PC-3 (cell line): ENCODE measurements around the gene LENG1. TPM values are rescaled to one million over a fixed set of nuclear protein-coding genes. Genes with fewer than 3 reads are reported as not detected.
A peak's percentile ranks its signal among the peaks of the same experiment; 100 is the strongest.

Experiments used
- ATAC-seq: fragments of 200-7000 bp; cut with Tn5 transposase; 2 replicates; pipeline ENCODE4 v1.9.1; 2020; ENCODE audit warnings: mild to moderate bottlenecking, moderate library complexity
- BruUV-seq: library from RNA; stranded (reverse); fragments of 400-500 nt; replicated peaks from 2 replicates; lab custom pipeline; 2021; lab: Mats Ljungman, UMichigan
- CTCF ChIA-PET: fragments of 300-600 bp; sonication (Branson Sonifier 250); formaldehyde crosslinking; loops from one replicate; lab custom pipeline; 2022; ENCODE audit warnings: antibody characterized with exemption; lab: Charles Lee
- POLR2A ChIA-PET: fragments of 300-600 bp; sonication (Branson Sonifier 250); formaldehyde crosslinking; loops from one replicate; lab custom pipeline; 2022; ENCODE audit warnings: antibody characterized with exemption; ENCODE audit not compliant: unreplicated experiment; lab: Charles Lee
- DNase-seq: peaks from one replicate; pipeline ENCODE4 v3.0.0-alpha.2; 2015
- H2AFZ ChIP-seq: fragments of 300-600 bp; sonication (generic); 2 replicates; pipeline ENCODE4 v1.6.0; 2016; ENCODE audit warnings: antibody characterized with exemption, low read length
- H3F3A ChIP-seq: fragments of 300-600 bp; sonication (generic); one replicate; pipeline ENCODE4 v1.6.0; 2017; ENCODE audit warnings: antibody characterized with exemption, low read length, control low read depth, mild to moderate bottlenecking; ENCODE audit not compliant: unreplicated experiment
- H3K27ac ChIP-seq: fragments of 300-600 bp; sonication (generic); 2 replicates; pipeline ENCODE4 v1.5.1; 2016; ENCODE audit warnings: mild to moderate bottlenecking, low read length
- H3K27me3 ChIP-seq: fragments of 300-600 bp; sonication (generic); 2 replicates; pipeline ENCODE4 v1.6.1; 2016; ENCODE audit warnings: low read length, mixed read lengths
- H3K36me3 ChIP-seq: fragments of 300-600 bp; sonication (generic); 2 replicates; pipeline ENCODE4 v1.6.1; 2016; ENCODE audit warnings: low read depth, mixed run types, low read length, mixed read lengths
- H3K4me1 ChIP-seq: fragments of 300-600 bp; sonication (generic); 2 replicates; pipeline ENCODE4 v1.5.1; 2016; ENCODE audit warnings: low read length; ENCODE audit not compliant: insufficient read depth
- H3K4me2 ChIP-seq: fragments of 300-600 bp; sonication (generic); 2 replicates; pipeline ENCODE4 v1.6.0; 2016; ENCODE audit warnings: low read length
- H3K4me3 ChIP-seq: fragments of 300-600 bp; sonication (generic); 2 replicates; pipeline ENCODE4 v1.5.1; 2016; ENCODE audit warnings: mild to moderate bottlenecking, low read length, mixed read lengths
- H3K79me2 ChIP-seq: fragments of 300-600 bp; sonication (generic); 2 replicates; pipeline ENCODE4 v1.6.1; 2017; ENCODE audit warnings: low read length, mixed read lengths
- H3K9ac ChIP-seq: fragments of 300-600 bp; sonication (generic); 2 replicates; pipeline ENCODE4 v1.6.0; 2016; ENCODE audit warnings: mild to moderate bottlenecking, low read length
- H3K9me2 ChIP-seq: fragments of 300-600 bp; sonication (generic); replicated peaks from 2 replicates; pipeline ENCODE4 v1.6.1; 2016; ENCODE audit warnings: mixed run types, low read length, mixed read lengths
- H3K9me3 ChIP-seq: fragments of 300-600 bp; sonication (generic); 2 replicates; pipeline ENCODE4 v1.6.1; 2016; ENCODE audit warnings: low read length, mixed read lengths
- H4K20me1 ChIP-seq: fragments of 300-600 bp; sonication (generic); 2 replicates; pipeline ENCODE4 v1.6.1; 2016; ENCODE audit warnings: low read length, mixed read lengths
- CTCF ChIP-seq: fragments of 300-600 bp; sonication (generic); conservative IDR thresholded peaks from 2 replicates; pipeline ENCODE4 v1.5.1; 2017; ENCODE audit warnings: antibody characterized with exemption, low read depth, mild to moderate bottlenecking, low read length
- EZH2 ChIP-seq: fragments of 300-600 bp; sonication (generic); IDR thresholded peaks from one replicate; pipeline ENCODE4 v1.6.1; 2017; ENCODE audit warnings: antibody characterized with exemption, mild to moderate bottlenecking, low read length; ENCODE audit not compliant: unreplicated experiment
- EZH2phosphoT487 ChIP-seq: fragments of 300-600 bp; sonication (generic); IDR thresholded peaks from 2 replicates; pipeline ENCODE4 v1.6.1; 2018; ENCODE audit warnings: mild to moderate bottlenecking, antibody characterized with exemption, low read length, borderline replicate concordance
- intact Hi-C: fragments of 100-400 bp; cut with micrococcal nuclease; formaldehyde crosslinking; loops from 2 replicates; pipeline ENCODE4 v1.9.0; 2023
- total RNA-seq: library from RNA; depleted of rRNA; stranded (reverse); fragments of >200 nt; gene quantifications from 2 replicates; pipeline ENCODE4 v1.2.3, GENCODE V29; 2014

The LENG1 gene
- total RNA-seq, 1 experiment from 2014 or later: 13.6 TPM

- BruUV-seq: no TSS peak
- no peak overlapping the region for H3K27ac ChIP-seq
- no peak for TF ChIP-seq CTCF
- TF ChIP-seq EZH2phosphoT487: no peak
- TF ChIP-seq EZH2: no peak
- H2AFZ ChIP-seq: no peak overlapping the region
- H3K4me3 ChIP-seq: peak overlapping the region; percentile 96
- DNase-seq: no peak
- ChIA-PET POLR2A (interaction anchor here (0.7 kb wide), 1 partner anchor 8 kb away, joined by 3 read pairs; no protein-coding TSS in a partner anchor), CTCF (no interaction called here)
- peaks cover 60% of the 10 kb centered on the region for H3K36me3 ChIP-seq
- H3K9me2 ChIP-seq: no peaks in the 10 kb centered on the region
- intact Hi-C loops: loop anchor here (5.0 kb wide), 1 partner anchor 40 kb away; no protein-coding TSS in a partner anchor
- H3K4me2 ChIP-seq: peak overlapping the region; percentile 93
- H3F3A ChIP-seq: peaks cover 32% of the 10 kb centered on the region
- no peaks in the 10 kb centered on the region for H3K9me3 ChIP-seq
- peak overlapping the region; percentile 98 for H3K9ac ChIP-seq
- peaks cover 40% of the 10 kb centered on the region for H3K4me1 ChIP-seq
- H3K27me3 ChIP-seq: no peaks in the 10 kb centered on the region
- ATAC-seq: no peak
- peaks cover 61% of the 10 kb centered on the region for H4K20me1 ChIP-seq
- H3K79me2 ChIP-seq: peaks cover 72% of the 10 kb centered on the region
Measured at GRCh38 chr19:54201980-54202379, 42.5 kb upstream of the LENG1 start.

GRCh38 chr19:54201172-54201701, 41.7 kb upstream of the LENG1 start:
- ATAC-seq (no peak), DNase-seq (peak; percentile 2)
- POLR2A ChIA-PET: interaction anchor here (0.6 to 0.9 kb wide), 5 partner anchors 9 to 532 kb away, joined by 3 to 22 read pairs (median 4); partner anchors contain the start of genes CNOT3, MBOAT7 and TSEN34
- CTCF ChIA-PET: interaction anchor here (0.6 kb wide), 1 partner anchor 155 kb away, joined by 4 read pairs; no protein-coding TSS in a partner anchor
- no peak for TF ChIP-seq EZH2phosphoT487
- TF ChIP-seq CTCF: no peak
- no peak for TF ChIP-seq EZH2
- Histone ChIP-seq H3K4me3 (peak overlapping the region; percentile 96), H3K9me3 (no peaks in the 10 kb centered on the region), H3K9me2 (no peaks in the 10 kb centered on the region), H3F3A (peaks cover 32% of the 10 kb centered on the region), H3K79me2 (peaks cover 64% of the 10 kb centered on the region), H3K27ac (peak overlapping the region; percentile 86), H3K36me3 (peaks cover 53% of the 10 kb centered on the region), H2AFZ (no peak overlapping the region), H3K27me3 (no peaks in the 10 kb centered on the region), H4K20me1 (peaks cover 54% of the 10 kb centered on the region), H3K4me1 (peaks cover 35% of the 10 kb centered on the region), H3K9ac (peak overlapping the region; percentile 98), H3K4me2 (peak overlapping the region; percentile 93)
- BruUV-seq: TSS peak; percentile 68
- intact Hi-C loops: loop anchor here (5.0 kb wide), 1 partner anchor 39 kb away; no protein-coding TSS in a partner anchor

- Histone ChIP-seq H3K79me2 (peaks cover 46% of the 10 kb centered on the region), H3K27me3 (no peaks in the 10 kb centered on the region), H2AFZ (no peak overlapping the region), H3K36me3 (peaks cover 37% of the 10 kb centered on the region), H3K4me3 (no peak overlapping the region), H3F3A (peaks cover 22% of the 10 kb centered on the region), H3K9me3 (no peaks in the 10 kb centered on the region), H3K9me2 (no peaks in the 10 kb centered on the region), H3K4me2 (no peak overlapping the region), H3K27ac (no peak overlapping the region), H3K4me1 (peaks cover 28% of the 10 kb centered on the region), H3K9ac (no peak overlapping the region), H4K20me1 (peaks cover 35% of the 10 kb centered on the region)
- ChIA-PET CTCF (no interaction called here), POLR2A (interaction anchor here (0.6 to 1.2 kb wide), 4 partner anchors 8 to 26 kb away, joined by 3 to 19 read pairs (median 4); partner anchors contain the start of genes TMC4 and TSEN34)
- no peak for ATAC-seq
- intact Hi-C loops: no loop called here
- no TSS peak for BruUV-seq
- no peak for TF ChIP-seq CTCF
- TF ChIP-seq EZH2: no peak
- TF ChIP-seq EZH2phosphoT487: no peak
- no peak for DNase-seq
Measured at GRCh38 chr19:54199401-54199800, 39.9 kb upstream of the LENG1 start.
